GM18520 (cell line): ENCODE measurements around the gene KRT75.

Experiments used
- ATAC-seq: cut with Tn5 transposase; IDR thresholded peaks from one replicate; pipeline ENCODE4 v1.9.1; 2021; ENCODE audit not compliant: unreplicated experiment

Gene KRT75

GRCh38 chr12:52394836-52395405 is 39.2 kb downstream of the KRT75 start:
- no peak for ATAC-seq

GRCh38 chr12:52392465-52393007 is 41.6 kb downstream of the KRT75 start:
- ATAC-seq, result no peak

- ATAC-seq, result no peak
These were observed 42.6 kb downstream of the KRT75 start for GRCh38 chr12:52391618-52392002.

- no peak for ATAC-seq
These were observed 43.2 kb downstream of the KRT75 start for GRCh38 chr12:52390739-52391617.

GRCh38 chr12:52389313-52390207 is 44.6 kb downstream of the KRT75 start:
- ATAC-seq, result no peak

- no peak for ATAC-seq
These were observed 46.3 kb downstream of the KRT75 start for GRCh38 chr12:52387859-52388258.

GRCh38 chr12:52385226-52385702 is 48.9 kb downstream of the KRT75 start, which contains the start of gene KRT84:
Gene KRT84 (minus strand): TSS chr12:52385652. CDS start chr12:52385585, 67 bp downstream.
- ATAC-seq, result no peak

GRCh38 chr12:52383331-52383730 is 50.8 kb downstream of the KRT75 start:
- ATAC-seq, result no peak

- ATAC-seq, result no peak
These were observed 51.3 kb downstream of the KRT75 start for GRCh38 chr12:52382854-52383253.

- no peak for ATAC-seq
These were observed 53.0 kb downstream of the KRT75 start for GRCh38 chr12:52381206-52381605.

GRCh38 chr12:52380271-52380694 is 53.9 kb downstream of the KRT75 start:
- ATAC-seq, result no peak

- no peak for ATAC-seq
These were observed 54.6 kb downstream of the KRT75 start for GRCh38 chr12:52379536-52379935.

GRCh38 chr12:52378091-52378490 is 56.1 kb downstream of the KRT75 start:
- no peak for ATAC-seq

GRCh38 chr12:52377266-52377665 is 56.9 kb downstream of the KRT75 start:
- ATAC-seq, result no peak
